Small intestine (tissue), 7 donors: ENCODE measurements around the gene MAD2L2. TPM values are rescaled to one million over a fixed set of nuclear protein-coding genes. Genes with fewer than 3 reads are reported as not detected.
"Not testable (repeated sequence)": the region's sequence is repeated elsewhere in the genome, so short reads cannot be mapped to it uniquely, and the experiment has no call there.

ENCODE experiments used
- DNase-seq, 2 donors: peaks; one replicate each; pipeline versions ENCODE4 v3.0.0 to v3.0.0-alpha.2; 2013
- FAIRE-seq: peaks from 2 replicates; lab custom pipeline; 2012; peaks lifted over from hg19 to GRCh38; lab: Jason Lieb, UNC
- H3K27ac ChIP-seq, 3 donors: one replicate each; pipeline ENCODE4 v1.5.1; 2013; ENCODE audit warnings: low read length in 2 of 3, mild to moderate bottlenecking in 2 of 3, control low read depth in 1 of 3, inconsistent platforms in 1 of 3, low read depth in 1 of 3, moderate library complexity in 1 of 3
- H3K27me3 ChIP-seq, 3 donors: one replicate each; pipeline ENCODE4 v1.6.1; 2013; ENCODE audit warnings: low read length in 3 of 3, inconsistent platforms in 1 of 3; ENCODE audit not compliant: control insufficient read depth in 3 of 3, insufficient read depth in 3 of 3
- H3K36me3 ChIP-seq, 3 donors: one replicate each; pipeline ENCODE4 v1.6.1; 2013; ENCODE audit warnings: low read length in 3 of 3, inconsistent platforms in 1 of 3, low read depth in 1 of 3, mild to moderate bottlenecking in 1 of 3, moderate library complexity in 1 of 3; ENCODE audit not compliant: control insufficient read depth in 3 of 3, insufficient read depth in 2 of 3
- H3K4me1 ChIP-seq, 3 donors: one replicate each; pipeline ENCODE4 v1.6.1; 2013; ENCODE audit warnings: low read length in 2 of 3, inconsistent platforms in 1 of 3, low read depth in 1 of 3, mild to moderate bottlenecking in 1 of 3, moderate library complexity in 1 of 3; ENCODE audit not compliant: control insufficient read depth in 3 of 3, insufficient read depth in 2 of 3
- H3K4me3 ChIP-seq, 3 donors: one replicate each; pipeline ENCODE4 v1.5.1; 2013; ENCODE audit warnings: low read length in 3 of 3, control low read depth in 1 of 3, inconsistent platforms in 1 of 3, low read depth in 1 of 3, mild to moderate bottlenecking in 1 of 3, moderate library complexity in 1 of 3
- H3K9me3 ChIP-seq, 2 donors: one replicate each; pipeline ENCODE4 v1.6.1; 2013; ENCODE audit warnings: low read depth in 1 of 2, low read length in 1 of 2; ENCODE audit not compliant: control insufficient read depth in 2 of 2, insufficient read depth in 1 of 2
- WGBS, 3 donors: extraction: QIAGEN DNeasy Blood & Tissue Kit; methylation state at CpG; one replicate each; pipeline ENCODE4 v1.1.7; 2013; 5-methylcytosine and 5-hydroxymethylcytosine counted together
- polyA plus RNA-seq, 4 donors: library from polyadenylated mRNA; stranded (reverse) in 3 of 4; unstranded in 1 of 4; fragments of 200-250 nt in 3 of 4; fragments of 120-200 nt in 1 of 4; gene quantifications; one replicate each; pipeline versions ENCODE4 v1.2.1 to v1.2.3, GENCODE V29; 2013
- donor health status: healthy with polysubstance abuse.
- donor health status: control.
- donor health status: control.
- donor health status: Bipolar disorder and iron deficiency.
- donor health status: healthy.

Gene MAD2L2
- polyA plus RNA-seq, 4 donors, result 17.2 to 34.6 (median 27.6) TPM

GRCh38 chr1:11645670-11646265 is 35.2 kb downstream of the MAD2L2 start:
- peak; percentile 80 to 81 for DNase-seq
- no peak overlapping the region for H3K27ac ChIP-seq
- H3K27me3 ChIP-seq, result peaks cover 0 to 16% (median 0%) of the 10 kb centered on the region in 3 donors
- FAIRE-seq, result no peak
- no peak overlapping the region for H3K4me3 ChIP-seq
- WGBS, 3 donors, result 23 to 33% (median 26%) methylated on average over 8 of the region's 8 CpGs
- no peaks in the 10 kb centered on the region for H3K9me3 ChIP-seq
- H3K36me3 ChIP-seq, result peaks cover 0 to 35% (median 0%) of the 10 kb centered on the region in 3 donors
- peaks cover 0 to 23% (median 0%) of the 10 kb centered on the region in 3 donors for H3K4me1 ChIP-seq

GRCh38 chr1:11645270-11645669 is 35.7 kb downstream of the MAD2L2 start:
- FAIRE-seq, result no peak

GRCh38 chr1:11643782-11644181 is 37.2 kb downstream of the MAD2L2 start:
- no peak overlapping the region for H3K4me3 ChIP-seq
- 37 to 64% (median 44%) methylated on average over 5 of the region's 5 CpGs for WGBS, 3 donors
- H3K36me3 ChIP-seq, result peaks cover 0 to 24% (median 0%) of the 10 kb centered on the region in 3 donors
- no peak overlapping the region for H3K27ac ChIP-seq
- no peak for FAIRE-seq
- H3K9me3 ChIP-seq, result no peaks in the 10 kb centered on the region
- peaks cover 0 to 8% (median 0%) of the 10 kb centered on the region in 3 donors for H3K4me1 ChIP-seq
- no peak for DNase-seq
- peaks cover 0 to 3% (median 3%) of the 10 kb centered on the region in 3 donors for H3K27me3 ChIP-seq

More at GRCh38 chr1:11645270-11645669, 35.7 kb downstream of the MAD2L2 start:
- peaks cover 0 to 14% (median 0%) of the 10 kb centered on the region in 3 donors for H3K27me3 ChIP-seq
- no peak for DNase-seq
- H3K9me3 ChIP-seq, result no peaks in the 10 kb centered on the region
- peaks cover 0 to 20% (median 0%) of the 10 kb centered on the region in 3 donors for H3K4me1 ChIP-seq
- peaks cover 0 to 34% (median 0%) of the 10 kb centered on the region in 3 donors for H3K36me3 ChIP-seq
- H3K4me3 ChIP-seq, result no peak overlapping the region
- 88 to 94% (median 93%) methylated on average over 5 of the region's 5 CpGs for WGBS, 3 donors
- no peak overlapping the region for H3K27ac ChIP-seq

GRCh38 chr1:11642418-11643017 is 38.4 kb downstream of the MAD2L2 start:
- FAIRE-seq, result not testable (repeated sequence)
- 48 to 56% (median 49%) methylated on average over 16 to 18 of the region's 18 CpGs for WGBS, 3 donors

GRCh38 chr1:11641776-11642305 is 39.1 kb downstream of the MAD2L2 start:
- Histone ChIP-seq H3K27me3 (peaks cover 0 to 3% (median 3%) of the 10 kb centered on the region in 3 donors), H3K27ac (no peak overlapping the region), H3K9me3 (no peaks in the 10 kb centered on the region), H3K36me3 (peaks cover 0 to 9% (median 0%) of the 10 kb centered on the region in 3 donors), H3K4me3 (no peak overlapping the region), H3K4me1 (no peaks in the 10 kb centered on the region)
- DNase-seq, result no peak
- no peak for FAIRE-seq
- 35 to 54% (median 39%) methylated on average over 4 to 5 of the region's 5 CpGs for WGBS, 3 donors

More at GRCh38 chr1:11642418-11643017, 38.4 kb downstream of the MAD2L2 start:
- not testable (repeated sequence) for H3K27ac ChIP-seq, H3K9me3 ChIP-seq, H3K4me3 ChIP-seq, H3K27me3 ChIP-seq, H3K4me1 ChIP-seq
- H3K36me3 ChIP-seq, result peaks cover 0 to 16% (median 0%) of the 10 kb centered on the region in 3 donors
- DNase-seq, result peak; percentile 63 to 71

GRCh38 chr1:11640944-11641343 is 40.0 kb downstream of the MAD2L2 start:
- FAIRE-seq, result no peak

GRCh38 chr1:11640101-11640500 is 40.8 kb downstream of the MAD2L2 start:
- FAIRE-seq, result no peak
- peaks cover 0 to 6% (median 3%) of the 10 kb centered on the region in 3 donors for H3K27me3 ChIP-seq
- H3K4me3 ChIP-seq, result no peak overlapping the region
- no peaks in the 10 kb centered on the region for H3K4me1 ChIP-seq
- no peaks in the 10 kb centered on the region for H3K9me3 ChIP-seq
- no peak overlapping the region for H3K27ac ChIP-seq
- WGBS, 3 donors, result 51 to 67% (median 59%) methylated on average over 7 of the region's 7 CpGs
- DNase-seq, result no peak
- no peaks in the 10 kb centered on the region for H3K36me3 ChIP-seq

More at GRCh38 chr1:11640944-11641343, 40.0 kb downstream of the MAD2L2 start:
- H3K27ac ChIP-seq, result no peak overlapping the region
- 60 to 67% (median 62%) methylated on average over 6 of the region's 6 CpGs for WGBS, 3 donors
- H3K36me3 ChIP-seq, result peaks cover 0 to 3% (median 0%) of the 10 kb centered on the region in 3 donors
- H3K4me3 ChIP-seq, result no peak overlapping the region
- H3K27me3 ChIP-seq, result peaks cover 0 to 5% (median 3%) of the 10 kb centered on the region in 3 donors
- no peak for DNase-seq
- H3K9me3 ChIP-seq, result no peaks in the 10 kb centered on the region
- H3K4me1 ChIP-seq, result no peaks in the 10 kb centered on the region

- Histone ChIP-seq H3K27ac (no peak overlapping the region), H3K36me3 (no peaks in the 10 kb centered on the region), H3K27me3 (peaks cover 0 to 6% (median 3%) of the 10 kb centered on the region in 3 donors), H3K9me3 (no peaks in the 10 kb centered on the region), H3K4me3 (no peak overlapping the region), H3K4me1 (no peaks in the 10 kb centered on the region)
- 84 to 90% (median 88%) methylated on average over 4 of the region's 4 CpGs for WGBS, 3 donors
- DNase-seq (no peak), FAIRE-seq (no peak)
These were observed 41.6 kb downstream of the MAD2L2 start for GRCh38 chr1:11639372-11639771.
